ENCODE data around the gene OSBP2. TPM values are rescaled to one million over a fixed set of nuclear protein-coding genes. Genes with fewer than 3 reads are reported as not detected.
"Not testable (repeated sequence)": the region's sequence is repeated elsewhere in the genome, so short reads cannot be mapped to it uniquely, and the experiment has no call there.

Gene OSBP2
- total RNA-seq, 1 donor from 2014 or later: 2.1 TPM

DNA sequence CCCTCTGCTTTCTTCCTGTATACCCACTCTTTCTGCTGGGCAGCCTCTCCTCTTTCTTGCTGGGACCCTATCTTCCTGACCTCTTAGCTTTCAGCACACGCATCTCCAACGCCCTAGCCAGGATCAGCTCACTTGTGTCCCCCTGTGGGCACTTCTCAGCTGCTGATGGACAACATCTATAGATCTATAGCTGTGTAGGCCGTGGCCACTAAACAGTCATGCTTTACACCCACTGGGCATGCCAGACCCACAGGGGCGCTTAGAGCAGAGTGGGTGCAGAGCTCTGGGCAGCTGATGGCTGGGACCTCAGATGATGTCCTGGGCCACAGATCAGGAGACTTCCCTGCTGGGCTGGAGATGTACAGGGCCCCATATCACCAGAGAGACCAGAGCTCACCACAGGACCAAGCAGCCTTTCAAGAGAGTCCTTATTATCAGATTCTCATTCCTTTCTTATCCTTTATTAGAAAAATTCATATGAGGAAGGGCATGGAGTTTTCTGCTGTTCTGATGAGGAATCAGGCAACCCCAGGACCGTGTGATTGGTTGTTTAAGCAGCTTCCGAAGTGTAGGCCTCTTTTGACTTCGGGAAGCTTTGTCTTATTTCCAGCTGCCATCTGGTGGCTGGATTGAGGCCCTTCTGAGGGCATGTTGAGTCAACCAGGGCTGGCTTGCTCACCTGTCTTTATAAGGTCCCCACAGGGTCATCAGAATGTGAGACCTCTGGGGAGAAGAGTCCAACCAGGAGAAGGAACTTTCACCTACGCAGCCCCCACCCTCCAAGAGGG is 60.5 kb downstream of the OSBP2 start:
- H3K4me1 Mint-ChIP-seq (ENCODE audit: low read depth): peaks cover 5% of the 10 kb centered on the region
- peaks cover under 1% of the 10 kb centered on the region for H3K27me3 Mint-ChIP-seq (ENCODE audit: low read depth)
- no peak overlapping the region for H3K27ac Mint-ChIP-seq
- no peak overlapping the region for H3K4me3 Mint-ChIP-seq (ENCODE audit: low read depth)
- intact Hi-C loops (cut with micrococcal nuclease): loop anchor here (1.0 kb wide), 1 partner anchor 121 kb away; no protein-coding TSS in a partner anchor
- no peaks in the 10 kb centered on the region for H3K9me3 Mint-ChIP-seq
- DNase-seq (ENCODE audit: low spot score): peak; percentile 37
- H3K36me3 Mint-ChIP-seq (ENCODE audit: low read depth): no peaks in the 10 kb centered on the region

GRCh38 chr22:30755759-30756124 is 61.1 kb downstream of the OSBP2 start:
- DNase-seq (ENCODE audit: low spot score): no peak
- Mint-ChIP-seq H3K27ac (no peak overlapping the region), H3K4me1 (ENCODE audit: low read depth) (peaks cover 5% of the 10 kb centered on the region), H3K36me3 (ENCODE audit: low read depth) (no peaks in the 10 kb centered on the region), H3K27me3 (ENCODE audit: low read depth) (peaks cover 2% of the 10 kb centered on the region), H3K4me3 (ENCODE audit: low read depth) (no peak overlapping the region), H3K9me3 (no peaks in the 10 kb centered on the region)
- intact Hi-C loops (cut with micrococcal nuclease): loop anchor here (1.0 kb wide), 1 partner anchor 121 kb away; no protein-coding TSS in a partner anchor

- peaks cover 2% of the 10 kb centered on the region for H3K4me1 Mint-ChIP-seq (ENCODE audit: low read depth)
- H3K4me3 Mint-ChIP-seq (ENCODE audit: low read depth): no peak overlapping the region
- intact Hi-C loops (cut with micrococcal nuclease): loop anchor here (1.0 to 2.0 kb wide), 2 partner anchors 156 to 321 kb away; no protein-coding TSS in a partner anchor
- H3K36me3 Mint-ChIP-seq (ENCODE audit: low read depth): no peaks in the 10 kb centered on the region
- H3K27ac Mint-ChIP-seq: no peak overlapping the region
- no peaks in the 10 kb centered on the region for H3K9me3 Mint-ChIP-seq
- H3K27me3 Mint-ChIP-seq (ENCODE audit: low read depth): peaks cover 2% of the 10 kb centered on the region
- DNase-seq (ENCODE audit: low spot score): peak; percentile 36
Observed at GRCh38 chr22:30763815-30764673, 69.4 kb downstream of the OSBP2 start.

- intact Hi-C loops (cut with micrococcal nuclease): no loop called here
- Mint-ChIP-seq H3K4me1 (ENCODE audit: low read depth) (peaks cover 2% of the 10 kb centered on the region), H3K27me3 (ENCODE audit: low read depth) (no peaks in the 10 kb centered on the region), H3K36me3 (ENCODE audit: low read depth) (no peaks in the 10 kb centered on the region), H3K9me3 (no peaks in the 10 kb centered on the region), H3K4me3 (ENCODE audit: low read depth) (no peak overlapping the region), H3K27ac (no peak overlapping the region)
- DNase-seq (ENCODE audit: low spot score): no peak
Observed at GRCh38 chr22:30767661-30768060, 73.0 kb downstream of the OSBP2 start.

- Mint-ChIP-seq H3K36me3 (ENCODE audit: low read depth) (no peaks in the 10 kb centered on the region), H3K27me3 (ENCODE audit: low read depth) (no peaks in the 10 kb centered on the region), H3K4me3 (ENCODE audit: low read depth) (no peak overlapping the region), H3K9me3 (no peaks in the 10 kb centered on the region), H3K27ac (no peak overlapping the region), H3K4me1 (ENCODE audit: low read depth) (no peaks in the 10 kb centered on the region)
- no peak for DNase-seq (ENCODE audit: low spot score)
- intact Hi-C loops (cut with micrococcal nuclease): no loop called here
Observed at GRCh38 chr22:30770716-30771115, 76.0 kb downstream of the OSBP2 start.

GRCh38 chr22:30773919-30774318 is 79.2 kb downstream of the OSBP2 start:
- Mint-ChIP-seq H3K27ac (no peak overlapping the region), H3K4me3 (ENCODE audit: low read depth) (no peak overlapping the region), H3K27me3 (ENCODE audit: low read depth) (no peaks in the 10 kb centered on the region), H3K9me3 (no peaks in the 10 kb centered on the region), H3K36me3 (ENCODE audit: low read depth) (no peaks in the 10 kb centered on the region), H3K4me1 (ENCODE audit: low read depth) (no peaks in the 10 kb centered on the region)
- DNase-seq (ENCODE audit: low spot score): no peak
- intact Hi-C loops (cut with micrococcal nuclease): no loop called here

- intact Hi-C loops (cut with micrococcal nuclease): no loop called here
- no peaks in the 10 kb centered on the region for H3K36me3 Mint-ChIP-seq (ENCODE audit: low read depth)
- no peaks in the 10 kb centered on the region for H3K27me3 Mint-ChIP-seq (ENCODE audit: low read depth)
- H3K27ac Mint-ChIP-seq: no peak overlapping the region
- DNase-seq (ENCODE audit: low spot score): no peak
- no peaks in the 10 kb centered on the region for H3K9me3 Mint-ChIP-seq
- peaks cover 1% of the 10 kb centered on the region for H3K4me1 Mint-ChIP-seq (ENCODE audit: low read depth)
- no peak overlapping the region for H3K4me3 Mint-ChIP-seq (ENCODE audit: low read depth)
Observed at GRCh38 chr22:30774566-30774965, 79.9 kb downstream of the OSBP2 start.

- H3K9me3 Mint-ChIP-seq: no peaks in the 10 kb centered on the region
Observed at GRCh38 chr22:30776476-30776875, 81.8 kb downstream of the OSBP2 start.

GRCh38 chr22:30777146-30777545 is 82.5 kb downstream of the OSBP2 start:
- H3K4me1 Mint-ChIP-seq (ENCODE audit: low read depth); intact Hi-C loops (cut with micrococcal nuclease); H3K9me3 Mint-ChIP-seq; H3K27me3 Mint-ChIP-seq (ENCODE audit: low read depth); H3K4me3 Mint-ChIP-seq (ENCODE audit: low read depth); H3K36me3 Mint-ChIP-seq (ENCODE audit: low read depth); H3K27ac Mint-ChIP-seq; DNase-seq (ENCODE audit: low spot score): not testable (repeated sequence)

More at GRCh38 chr22:30776476-30776875, 81.8 kb downstream of the OSBP2 start:
- H3K27me3 Mint-ChIP-seq (ENCODE audit: low read depth): no peaks in the 10 kb centered on the region
- intact Hi-C loops (cut with micrococcal nuclease): no loop called here
- H3K4me3 Mint-ChIP-seq (ENCODE audit: low read depth): no peak overlapping the region
- no peak for DNase-seq (ENCODE audit: low spot score)
- no peaks in the 10 kb centered on the region for H3K36me3 Mint-ChIP-seq (ENCODE audit: low read depth)
- H3K27ac Mint-ChIP-seq: no peak overlapping the region
- H3K4me1 Mint-ChIP-seq (ENCODE audit: low read depth): peaks cover 7% of the 10 kb centered on the region

- H3K36me3 Mint-ChIP-seq (ENCODE audit: low read depth): no peaks in the 10 kb centered on the region
- no peaks in the 10 kb centered on the region for H3K27me3 Mint-ChIP-seq (ENCODE audit: low read depth)
- peaks cover 7% of the 10 kb centered on the region for H3K4me1 Mint-ChIP-seq (ENCODE audit: low read depth)
- no peak overlapping the region for H3K27ac Mint-ChIP-seq
- no peak overlapping the region for H3K4me3 Mint-ChIP-seq (ENCODE audit: low read depth)
- intact Hi-C loops (cut with micrococcal nuclease): no loop called here
- DNase-seq (ENCODE audit: low spot score): no peak
- no peaks in the 10 kb centered on the region for H3K9me3 Mint-ChIP-seq
Observed at GRCh38 chr22:30777587-30777986, 82.9 kb downstream of the OSBP2 start.

DNA sequence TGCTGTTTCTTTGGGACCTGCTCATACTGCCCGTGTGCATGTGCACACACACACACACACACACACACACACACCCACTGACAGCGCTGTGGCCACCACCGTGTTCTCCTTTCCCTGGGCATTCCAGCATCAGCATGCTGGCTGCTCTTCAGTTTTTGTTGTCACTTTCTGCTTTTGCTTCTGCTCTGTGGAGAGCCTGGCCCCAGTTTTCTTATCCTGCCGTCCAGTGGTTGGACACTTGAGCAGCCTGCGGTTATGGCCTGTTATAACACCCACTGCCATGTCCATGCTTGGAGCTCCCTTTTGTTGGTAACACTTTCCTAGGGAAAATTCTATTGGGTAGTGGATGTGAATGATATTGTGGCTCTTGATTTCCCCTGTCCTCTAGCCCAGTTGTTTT is 83.6 kb downstream of the OSBP2 start:
- Mint-ChIP-seq H3K4me1 (ENCODE audit: low read depth) (peaks cover 7% of the 10 kb centered on the region), H3K4me3 (ENCODE audit: low read depth) (no peak overlapping the region), H3K36me3 (ENCODE audit: low read depth) (no peaks in the 10 kb centered on the region), H3K9me3 (no peaks in the 10 kb centered on the region), H3K27me3 (ENCODE audit: low read depth) (no peaks in the 10 kb centered on the region), H3K27ac (no peak overlapping the region)
- DNase-seq (ENCODE audit: low spot score): no peak
- intact Hi-C loops (cut with micrococcal nuclease): no loop called here

GRCh38 chr22:30780026-30780425 is 85.4 kb downstream of the OSBP2 start:
- no peak for DNase-seq (ENCODE audit: low spot score)
- Mint-ChIP-seq H3K9me3 (no peaks in the 10 kb centered on the region), H3K27ac (no peak overlapping the region), H3K4me1 (ENCODE audit: low read depth) (peaks cover 7% of the 10 kb centered on the region), H3K27me3 (ENCODE audit: low read depth) (no peaks in the 10 kb centered on the region), H3K4me3 (ENCODE audit: low read depth) (no peak overlapping the region), H3K36me3 (ENCODE audit: low read depth) (no peaks in the 10 kb centered on the region)
- intact Hi-C loops (cut with micrococcal nuclease): no loop called here

Measured in activated T-helper 2 cell treated with anti-CD3 and anti-CD28 coated beads, Interferon-gamma antibody, Interleukin-2, Interleukin-4, amounts not matched to agents 10 μg/mL and 5 μg/mL and 100 μg/mL, durations not matched to agents 14 hours and 24 hours and 36 hours (primary cell).